ENCODE data around the gene ATXN7L3.

DNA sequence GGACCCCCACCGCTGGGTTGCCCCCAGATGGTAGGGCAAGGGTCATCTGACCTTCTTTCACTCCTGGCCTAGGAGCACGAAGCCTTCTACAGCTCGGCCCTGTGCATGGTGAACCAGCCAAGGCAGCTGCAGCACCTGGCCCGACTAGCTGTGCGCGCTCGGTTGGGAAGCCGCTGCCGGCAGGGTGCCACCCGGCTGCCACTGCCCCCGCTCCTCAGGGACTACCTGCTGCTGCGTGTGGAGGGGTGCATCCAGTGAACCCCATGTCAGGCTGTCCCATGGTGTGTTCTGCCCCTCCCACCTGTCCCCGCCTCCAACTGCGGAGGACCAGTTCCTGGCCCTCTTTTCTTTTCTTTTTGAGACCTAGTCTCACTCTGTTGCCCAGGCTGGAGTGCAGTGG, 21.6 kb downstream of the ATXN7L3 start:
- TF ChIP-seq CTCF (IDR thresholded peaks at IDR 0.05) (no peak), POLR2A (IDR thresholded peaks at IDR 0.05) (no peak)
